NCI-H1417 treated with DMSO at 0.1 percent for 48 hours (cell line): Measurements from ENCODE around the gene CCDC167.
"Not testable (repeated sequence)": the region's sequence is repeated elsewhere in the genome, so short reads cannot be mapped to it uniquely, and the experiment has no call there.

Experiments
- DNase-seq: peaks from one replicate; lab custom pipeline; 2025; lab: John Stamatoyannopoulos, UW

Gene CCDC167

GRCh38 chr6:37473364-37474095, 26.2 kb downstream of the CCDC167 start:
- DNase-seq, result no peak

GRCh38 chr6:37467718-37468117, 32.0 kb downstream of the CCDC167 start:
- no peak for DNase-seq

GRCh38 chr6:37463110-37463509, 36.6 kb downstream of the CCDC167 start:
- no peak for DNase-seq

GRCh38 chr6:37460805-37461204, 38.9 kb downstream of the CCDC167 start:
- DNase-seq, result no peak

- peak; percentile 29 for DNase-seq
These were observed 39.5 kb downstream of the CCDC167 start for GRCh38 chr6:37459981-37460800.

- DNase-seq, result no peak
These were observed 42.7 kb downstream of the CCDC167 start for GRCh38 chr6:37456816-37457560.

GRCh38 chr6:37456126-37456525, 43.6 kb downstream of the CCDC167 start:
- DNase-seq, result no peak

- no peak for DNase-seq
These were observed 45.1 kb downstream of the CCDC167 start for GRCh38 chr6:37454420-37455140.

- DNase-seq, result no peak
These were observed 47.2 kb downstream of the CCDC167 start for GRCh38 chr6:37452522-37452921.

- no peak for DNase-seq
These were observed 48.1 kb downstream of the CCDC167 start for GRCh38 chr6:37451441-37452193.

GRCh38 chr6:37449984-37450383, 49.7 kb downstream of the CCDC167 start:
- DNase-seq, result no peak

- DNase-seq, result not testable (repeated sequence)
These were observed 56.5 kb downstream of the CCDC167 start for GRCh38 chr6:37443216-37443542.

- DNase-seq, result no peak
These were observed 57.1 kb downstream of the CCDC167 start for GRCh38 chr6:37442416-37443215.

GRCh38 chr6:37441651-37442050, 58.0 kb downstream of the CCDC167 start:
- no peak for DNase-seq

- DNase-seq, result no peak
These were observed 60.8 kb downstream of the CCDC167 start for GRCh38 chr6:37438930-37439329.

GRCh38 chr6:37435816-37436215, 63.9 kb downstream of the CCDC167 start:
- DNase-seq, result no peak

- DNase-seq, result no peak
These were observed 64.3 kb downstream of the CCDC167 start for GRCh38 chr6:37435373-37435772.

GRCh38 chr6:37433657-37434271, 65.9 kb downstream of the CCDC167 start:
- DNase-seq, result no peak
